HG02759 (cell line): ENCODE results near the gene ARL4A.

Experiments
- ATAC-seq: cut with Tn5 transposase; IDR thresholded peaks from one replicate; pipeline ENCODE4 v1.9.1; 2021; ENCODE audit warnings: mild to moderate bottlenecking, moderate library complexity; ENCODE audit not compliant: unreplicated experiment

The ARL4A gene

GRCh38 chr7:12695965-12696364 lies 8.5 kb downstream of the ARL4A start:
- no peak for ATAC-seq

- no peak for ATAC-seq
These were observed 11.9 kb downstream of the ARL4A start for GRCh38 chr7:12699299-12699698.

GRCh38 chr7:12701433-12701832 lies 14.0 kb downstream of the ARL4A start:
- ATAC-seq: no peak

GRCh38 chr7:12703881-12704280 lies 16.4 kb downstream of the ARL4A start:
- no peak for ATAC-seq

- no peak for ATAC-seq
These were observed 18.4 kb downstream of the ARL4A start for GRCh38 chr7:12705878-12706277.

GRCh38 chr7:12706900-12707536 lies 19.6 kb downstream of the ARL4A start:
- ATAC-seq: no peak

GRCh38 chr7:12708314-12708713 lies 20.9 kb downstream of the ARL4A start:
- ATAC-seq: no peak

- ATAC-seq: no peak
These were observed 22.5 kb downstream of the ARL4A start for GRCh38 chr7:12709726-12710502.

GRCh38 chr7:12711124-12711523 lies 23.7 kb downstream of the ARL4A start:
- ATAC-seq: no peak

GRCh38 chr7:12712236-12712635 lies 24.8 kb downstream of the ARL4A start:
- no peak for ATAC-seq

- ATAC-seq: no peak
These were observed 26.4 kb downstream of the ARL4A start for GRCh38 chr7:12713625-12714378.

- no peak for ATAC-seq
These were observed 26.9 kb downstream of the ARL4A start for GRCh38 chr7:12714379-12714737.

- ATAC-seq: no peak
These were observed 28.1 kb downstream of the ARL4A start for GRCh38 chr7:12715372-12716133.

GRCh38 chr7:12716134-12716681 lies 28.8 kb downstream of the ARL4A start:
- ATAC-seq: no peak

GRCh38 chr7:12716722-12717121 lies 29.3 kb downstream of the ARL4A start:
- no peak for ATAC-seq

- ATAC-seq: no peak
These were observed 31.9 kb downstream of the ARL4A start for GRCh38 chr7:12719141-12719919.

GRCh38 chr7:12719981-12720865 lies 32.8 kb downstream of the ARL4A start:
- ATAC-seq: no peak

GRCh38 chr7:12721286-12721830 lies 33.9 kb downstream of the ARL4A start:
- no peak for ATAC-seq

GRCh38 chr7:12722136-12722535 lies 34.7 kb downstream of the ARL4A start:
- no peak for ATAC-seq
